NCI-H2081 (cell line): ENCODE data around the gene MOG.
"Not testable (repeated sequence)": the region's sequence is repeated elsewhere in the genome, so short reads cannot be mapped to it uniquely, and the experiment has no call there.

ENCODE experiments used
- DNase-seq, 2 experiments: peaks; one replicate each; lab custom pipeline; 2025; lab: John Stamatoyannopoulos, UW

The MOG gene

DNA sequence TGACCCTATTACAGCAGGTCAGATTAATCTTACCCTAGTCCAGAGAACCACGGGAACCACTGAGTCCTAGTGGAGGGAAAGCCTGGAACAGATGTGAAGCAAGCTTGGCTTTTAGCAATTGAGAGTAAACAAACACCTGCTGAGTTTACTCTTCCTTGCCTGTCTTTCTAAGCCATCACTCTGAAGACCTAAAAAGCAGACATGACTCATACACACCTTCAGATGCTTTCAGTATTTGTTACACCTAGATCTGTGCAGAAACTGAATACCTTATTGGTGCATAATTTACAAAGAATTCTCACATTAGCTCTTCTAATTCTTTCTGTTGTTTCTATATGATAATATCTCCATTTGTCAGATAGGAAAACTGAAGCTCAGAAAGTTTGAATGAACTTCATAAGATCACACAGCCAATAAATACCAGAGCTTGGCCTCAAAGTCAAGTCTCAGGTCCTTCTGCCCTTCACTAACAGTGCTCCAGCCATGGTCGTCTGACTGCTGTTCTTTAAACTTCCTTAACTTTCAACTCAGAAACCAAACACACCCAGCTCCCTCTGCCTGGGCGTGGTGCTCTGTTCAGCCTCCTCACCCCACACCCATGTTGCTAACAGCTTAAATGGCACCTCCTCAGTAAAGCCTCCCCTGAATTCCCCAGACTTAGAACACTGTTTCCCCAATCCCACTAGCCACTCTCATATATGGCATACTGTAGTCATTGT lies 15.3 kb upstream of the MOG start:
- DNase-seq = no peak

DNA sequence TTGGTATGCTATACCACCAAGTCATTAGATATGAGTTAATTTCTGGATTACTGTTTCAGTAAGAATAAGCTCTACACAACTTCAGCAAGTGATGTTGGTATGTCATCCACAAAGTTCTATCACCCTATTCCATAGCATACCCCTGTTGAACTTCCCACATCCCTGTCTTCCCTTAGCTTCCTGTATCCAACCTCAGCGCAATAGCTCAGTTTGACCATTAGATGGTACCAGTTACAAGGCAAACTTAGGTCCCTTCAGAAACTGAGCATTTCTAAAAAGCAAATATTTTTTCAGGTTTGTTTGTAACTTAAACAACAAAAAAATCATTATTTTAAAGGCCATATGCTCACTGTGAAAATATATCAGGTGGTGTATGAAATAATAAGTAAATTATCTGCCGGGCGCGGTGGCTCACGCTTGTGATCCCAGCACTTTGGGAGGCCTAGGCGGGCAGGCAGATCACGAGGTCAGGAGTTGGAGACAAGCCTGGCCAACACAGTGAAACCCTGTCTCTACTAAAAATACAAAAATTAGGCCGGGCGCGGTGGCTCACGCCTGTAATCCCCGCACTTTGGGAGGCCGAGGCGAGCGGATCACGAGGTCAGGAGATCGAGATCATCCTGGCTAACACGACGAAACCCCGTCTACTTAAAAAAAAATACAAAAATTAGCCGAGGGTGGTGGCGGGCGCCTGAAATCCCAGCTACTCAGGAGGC lies 8.8 kb upstream of the MOG start:
- DNase-seq = peak; percentile 12 to 54

DNA sequence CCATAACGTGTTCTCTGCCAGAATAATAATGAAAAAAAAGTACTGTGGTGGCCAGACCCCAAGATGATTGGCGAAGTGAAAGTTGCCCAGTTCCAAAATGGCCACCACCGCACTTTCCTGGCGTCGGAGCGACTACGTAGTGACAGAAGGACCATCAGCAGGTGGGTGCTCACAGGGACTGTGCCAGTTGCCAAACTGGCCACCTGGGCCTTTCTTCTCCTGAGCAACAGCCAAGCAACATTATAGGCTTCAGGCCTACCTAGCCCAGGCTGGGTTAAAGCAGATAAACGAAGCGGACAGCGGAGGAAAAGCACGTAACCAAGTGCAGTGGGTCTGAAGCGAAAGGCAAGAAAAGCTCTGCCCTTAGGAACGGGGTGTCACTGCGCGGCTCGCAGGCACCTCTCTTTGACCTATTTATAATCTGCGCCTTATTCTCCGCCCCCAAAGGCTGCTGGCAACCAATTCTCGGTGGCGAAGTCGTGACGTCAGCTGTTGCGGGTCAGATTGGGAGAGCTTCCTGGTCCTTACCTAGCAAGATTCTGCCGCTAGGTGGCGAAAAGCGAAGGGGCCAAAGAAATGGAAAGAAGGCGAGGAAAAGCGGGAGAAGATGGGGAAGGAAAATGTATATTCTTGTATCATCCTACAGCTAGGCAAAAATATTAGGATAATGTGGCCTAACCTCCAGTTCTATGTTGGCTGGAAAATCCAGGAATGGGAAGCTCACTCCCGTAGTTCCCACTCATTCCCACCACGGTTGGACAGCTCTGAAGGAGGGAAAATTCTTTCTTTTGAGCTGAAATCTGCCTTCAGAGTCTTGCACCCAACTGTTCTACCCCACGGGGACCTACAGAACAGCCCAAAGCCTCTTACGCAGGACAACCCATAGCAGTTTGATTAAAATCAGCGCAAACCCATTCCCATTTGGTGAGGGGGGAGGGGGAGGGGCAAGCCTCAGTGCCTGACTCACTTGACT lies 6.9 kb upstream of the MOG start:
- peak; percentile 97 for DNase-seq

DNA sequence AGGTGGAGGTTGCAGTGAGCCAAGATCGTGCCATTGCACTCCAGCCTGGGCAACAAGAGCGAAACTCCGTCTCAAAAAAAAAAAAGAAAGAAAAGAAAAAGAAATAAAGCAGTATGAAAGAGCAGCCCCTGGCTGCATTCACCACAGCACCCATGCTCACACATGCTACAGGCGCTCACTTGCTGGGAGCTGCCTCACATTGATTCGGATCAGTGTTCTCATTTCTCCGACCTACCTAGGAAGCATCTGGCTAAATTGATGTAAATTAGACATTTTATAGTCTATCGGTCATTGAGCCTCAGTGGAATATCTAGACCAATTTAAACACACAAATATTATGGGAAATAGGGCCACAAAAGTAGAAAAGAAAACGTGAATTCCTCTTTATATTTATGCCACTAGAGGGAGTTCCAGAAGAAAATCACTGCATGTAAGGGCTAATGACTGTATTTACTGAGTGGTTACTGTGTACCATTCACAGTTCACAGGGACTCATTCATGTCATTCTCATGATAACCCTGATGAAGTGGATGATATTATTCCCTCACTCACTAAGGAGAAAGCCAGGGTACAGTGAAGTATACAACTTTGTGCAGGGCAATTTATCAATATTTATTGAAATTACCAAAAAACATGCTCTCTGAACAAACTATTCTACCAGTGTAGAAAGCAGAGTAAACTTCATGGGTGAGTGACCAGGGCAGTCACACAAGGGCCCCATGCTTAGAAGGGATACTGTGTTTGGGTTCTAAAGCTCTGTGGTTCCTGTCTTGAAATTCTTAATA lies 5.3 kb upstream of the MOG start:
- peak in 1 of 2 experiments; percentile 5 for DNase-seq

DNA sequence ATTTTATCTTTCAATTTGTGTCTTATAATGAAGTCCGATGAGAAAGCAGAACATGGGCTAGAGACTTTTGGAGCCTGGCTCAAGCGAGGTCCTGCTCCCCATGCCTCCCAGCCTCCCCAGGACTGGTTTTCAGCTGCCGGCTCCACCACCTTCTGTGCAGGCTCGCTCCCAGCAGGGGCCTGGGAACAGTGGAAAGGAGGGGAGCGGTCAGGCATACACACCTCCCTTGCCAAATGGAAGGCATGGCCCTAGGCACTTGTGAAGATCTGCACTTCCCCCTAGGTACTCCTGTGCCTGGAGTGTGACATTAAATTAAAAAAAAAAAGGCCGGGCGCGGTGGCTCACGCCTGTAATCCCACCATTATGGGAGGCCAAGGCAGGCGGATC lies 4.7 kb upstream of the MOG start:
- no peak for DNase-seq

DNA sequence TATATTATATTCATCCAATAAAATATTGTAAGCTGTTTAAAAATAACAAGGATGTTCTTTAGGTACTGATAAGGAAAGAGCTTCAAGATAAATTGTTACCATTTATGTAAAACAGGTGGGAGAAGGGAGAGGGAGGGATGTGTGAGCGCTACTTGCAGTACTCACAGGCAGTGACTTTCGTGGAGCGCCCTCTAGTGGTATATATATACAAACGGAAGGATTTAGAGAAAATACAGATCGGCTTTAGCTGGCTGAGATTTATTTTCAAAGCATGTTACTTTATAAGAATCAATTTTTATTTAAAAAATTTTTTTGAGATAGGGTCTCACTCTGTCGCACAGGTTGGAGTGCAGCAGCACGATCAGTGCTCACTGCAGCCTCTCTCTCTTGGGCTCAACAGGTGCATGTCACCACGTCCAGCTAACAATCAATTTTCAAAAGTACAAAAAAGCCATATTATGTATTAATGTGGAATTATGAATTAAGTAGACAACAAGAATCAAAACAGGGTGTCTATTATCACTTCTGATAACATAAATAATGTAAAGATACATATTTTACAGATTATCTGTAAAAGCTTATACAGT lies 3.3 kb upstream of the MOG start:
- DNase-seq = peak; percentile 73

DNA sequence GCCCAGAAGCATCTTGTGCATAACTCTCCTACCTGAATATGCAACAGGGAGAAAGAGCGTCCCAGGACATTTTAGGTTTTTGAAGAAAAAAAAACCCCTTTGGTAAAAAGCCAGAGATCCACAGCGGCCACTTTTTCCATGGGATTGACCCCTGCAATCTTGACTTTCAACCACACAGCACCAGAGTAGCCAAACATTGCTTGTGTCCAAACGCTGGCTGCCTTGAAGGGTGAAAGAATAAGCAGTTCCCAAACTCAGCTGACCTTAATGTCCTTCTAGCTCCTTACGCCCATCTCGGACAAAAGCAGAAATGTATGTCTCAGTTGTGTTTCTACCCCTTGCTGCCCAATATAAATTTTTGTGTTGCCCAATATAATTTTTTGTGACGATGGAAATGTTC lies 1.2 kb upstream of the MOG start:
- no peak for DNase-seq

DNA sequence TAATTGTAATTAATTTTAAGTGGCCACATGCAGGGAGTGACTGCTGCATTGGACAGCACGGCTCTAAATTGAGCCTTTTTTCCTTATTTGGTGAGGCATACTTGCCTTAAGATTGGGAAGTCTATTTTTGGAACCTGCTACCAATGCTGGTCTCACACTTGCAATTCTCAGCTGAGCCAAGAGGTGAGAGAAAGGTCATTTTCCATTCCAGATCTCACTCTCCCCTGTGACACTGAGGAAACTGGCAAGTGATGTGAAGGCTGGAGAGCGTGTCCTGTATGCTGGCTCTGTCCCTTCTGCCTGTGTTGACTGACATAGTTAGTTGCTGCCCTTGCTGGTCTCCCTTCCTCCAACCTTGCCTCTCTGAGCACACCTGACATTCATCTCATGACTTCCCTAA lies 735 bp upstream of the MOG start:
- DNase-seq = no peak

DNA sequence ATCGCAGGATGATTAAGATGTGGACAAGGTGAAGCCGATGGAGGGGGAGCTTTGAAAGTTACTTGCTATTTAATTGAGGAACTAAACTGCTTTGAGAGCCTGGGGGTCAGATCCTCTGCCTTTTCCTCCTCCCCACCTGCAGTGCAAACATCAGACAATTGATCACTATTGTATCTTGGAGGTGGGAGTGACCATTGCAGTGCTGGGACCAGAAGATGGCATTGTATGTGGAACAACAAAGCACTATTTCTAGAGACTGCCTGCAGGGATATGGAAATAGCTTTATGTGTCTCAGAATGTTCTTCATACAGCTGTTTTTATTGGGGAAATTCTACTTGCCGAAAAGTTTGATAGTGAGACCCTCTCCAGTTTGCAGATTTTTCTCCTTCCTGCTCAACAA lies 4.2 kb downstream of the MOG start:
- DNase-seq = no peak

DNA sequence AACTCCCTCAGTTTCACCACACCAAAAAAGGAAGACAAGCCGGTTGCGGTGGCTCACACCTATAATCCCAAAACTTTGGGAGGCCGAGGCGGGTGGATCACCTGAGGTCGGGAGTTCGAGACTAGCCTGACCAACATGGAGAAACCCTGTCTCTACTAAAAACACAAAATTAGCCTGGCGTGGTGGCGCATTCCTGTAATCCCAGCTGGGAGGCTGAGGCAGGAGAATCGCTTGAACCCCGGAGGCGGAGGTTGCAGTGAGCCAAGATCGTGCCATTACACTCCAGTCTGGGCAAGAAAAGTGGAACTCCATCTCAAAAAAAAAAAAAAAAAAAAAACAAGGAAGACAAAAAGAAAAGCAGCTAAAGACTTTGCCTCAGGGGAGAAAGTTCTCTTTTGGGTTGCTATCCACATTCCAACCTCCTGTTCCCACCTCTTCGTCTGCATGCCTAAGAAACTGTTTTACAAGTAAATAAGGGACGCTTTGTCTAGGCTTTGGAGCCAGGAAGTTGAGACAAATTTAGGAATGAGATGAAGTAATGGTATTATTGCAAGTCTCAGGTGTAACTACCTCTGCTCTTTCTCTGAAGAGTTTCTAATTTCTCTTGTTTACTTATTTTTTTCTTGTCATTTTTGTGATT lies 4.7 kb downstream of the MOG start:
- not testable (repeated sequence) for DNase-seq

DNA sequence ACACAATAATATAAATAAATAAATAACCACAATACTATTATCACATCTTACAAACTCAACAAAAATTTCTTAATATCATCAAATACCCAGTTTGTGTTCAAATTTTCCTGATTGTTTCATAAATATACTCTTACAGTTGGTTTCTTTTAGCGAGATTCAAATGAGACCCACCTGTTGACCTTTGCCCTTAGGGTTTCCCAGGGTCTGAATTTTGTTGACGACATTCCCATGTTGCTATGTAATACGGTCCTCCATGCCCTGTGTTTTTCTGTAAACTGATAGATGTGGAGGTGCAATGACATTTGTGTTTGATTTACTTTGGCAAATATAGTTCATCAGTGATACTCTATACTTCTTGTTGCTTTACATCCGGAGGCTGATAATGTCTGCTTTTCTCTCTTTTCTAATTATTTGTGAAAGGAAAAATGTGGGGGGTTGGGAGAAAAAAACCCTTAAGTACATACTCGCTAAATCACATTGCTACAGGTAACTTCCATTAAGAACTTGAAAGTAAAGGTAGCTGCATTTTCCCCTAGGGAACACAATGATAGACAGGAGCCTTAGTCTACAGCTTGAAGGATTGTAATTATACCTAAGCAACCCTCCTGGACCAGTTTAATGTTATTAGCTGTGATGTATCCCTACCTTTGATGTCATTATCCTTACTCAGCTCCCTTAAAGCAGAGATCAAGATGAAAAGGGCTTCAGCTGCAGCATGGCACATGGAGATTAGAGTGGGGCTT lies 6.6 kb downstream of the MOG start:
- DNase-seq = no peak

DNA sequence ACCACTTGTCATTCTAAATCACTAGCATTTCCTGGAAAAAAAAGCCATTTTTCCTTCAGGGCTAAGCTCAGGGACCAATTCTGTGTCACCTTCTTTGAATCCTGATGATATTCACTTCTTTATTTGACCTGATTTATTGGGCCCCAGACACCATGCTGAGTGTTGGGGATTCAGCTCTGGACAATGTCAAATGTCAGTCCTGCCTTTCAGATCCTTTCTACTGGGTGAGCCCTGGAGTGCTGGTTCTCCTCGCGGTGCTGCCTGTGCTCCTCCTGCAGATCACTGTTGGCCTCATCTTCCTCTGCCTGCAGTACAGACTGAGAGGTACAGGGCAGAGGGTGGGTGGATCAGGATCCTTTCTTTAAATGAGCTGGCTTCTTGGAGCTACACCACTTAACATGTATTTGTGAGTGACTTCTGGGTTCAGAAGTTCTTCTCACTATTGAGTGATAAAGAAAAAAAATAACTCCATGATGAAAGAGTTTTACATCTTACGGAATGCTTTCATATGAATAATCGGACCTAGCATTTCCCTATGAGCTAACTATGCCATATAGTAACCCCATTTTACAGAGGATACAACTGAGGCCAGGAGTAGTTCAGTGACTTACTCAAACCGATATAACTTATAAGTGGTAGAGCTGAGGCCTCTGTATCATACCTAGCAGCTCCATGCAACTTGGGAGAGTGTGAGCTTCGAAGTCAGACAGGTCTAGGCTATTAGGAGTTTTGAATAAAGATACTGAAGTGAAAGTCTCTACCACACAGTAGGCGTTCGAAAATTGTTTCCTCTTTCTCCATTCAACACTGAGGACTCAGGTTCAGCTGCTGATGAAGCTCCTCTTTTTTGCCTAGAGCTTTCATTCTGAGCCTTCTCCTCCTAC lies 9.3 kb downstream of the MOG start:
- no peak for DNase-seq

DNA sequence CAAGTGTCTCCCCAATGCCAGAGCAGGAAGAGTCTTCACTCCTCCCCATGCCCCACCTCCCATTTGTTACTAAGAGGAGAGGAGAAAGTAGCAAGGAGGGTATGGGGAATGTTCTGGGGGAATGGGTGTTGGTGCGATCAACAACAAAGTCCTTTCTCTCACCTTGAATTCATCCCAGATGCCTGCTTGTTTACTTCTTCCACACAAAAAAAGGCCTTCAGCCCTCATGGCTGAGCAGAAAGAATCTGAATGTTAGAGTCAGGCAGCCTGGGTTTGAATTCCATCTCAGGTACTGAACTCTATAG lies 9.9 kb downstream of the MOG start:
- no peak for DNase-seq

DNA sequence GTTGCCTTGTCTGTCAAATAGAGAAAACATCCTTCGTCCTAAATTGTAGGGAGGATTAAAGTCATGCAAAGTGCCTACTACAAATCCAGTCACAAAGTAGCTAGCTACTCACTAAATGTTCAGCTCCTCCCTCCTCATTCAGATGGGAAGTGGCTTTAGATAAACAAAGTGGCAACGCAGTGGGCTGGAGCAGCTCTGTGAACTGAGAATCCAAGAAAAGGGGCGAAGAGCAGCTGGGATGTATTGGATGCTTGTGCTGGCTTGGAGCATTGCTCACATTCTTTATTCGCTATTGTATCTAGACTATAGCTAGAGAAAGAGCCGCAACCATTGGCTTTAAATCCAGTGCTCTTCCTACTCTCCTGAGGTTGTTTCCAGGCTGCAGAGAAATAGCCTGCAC lies 10.3 kb downstream of the MOG start:
- DNase-seq = no peak

DNA sequence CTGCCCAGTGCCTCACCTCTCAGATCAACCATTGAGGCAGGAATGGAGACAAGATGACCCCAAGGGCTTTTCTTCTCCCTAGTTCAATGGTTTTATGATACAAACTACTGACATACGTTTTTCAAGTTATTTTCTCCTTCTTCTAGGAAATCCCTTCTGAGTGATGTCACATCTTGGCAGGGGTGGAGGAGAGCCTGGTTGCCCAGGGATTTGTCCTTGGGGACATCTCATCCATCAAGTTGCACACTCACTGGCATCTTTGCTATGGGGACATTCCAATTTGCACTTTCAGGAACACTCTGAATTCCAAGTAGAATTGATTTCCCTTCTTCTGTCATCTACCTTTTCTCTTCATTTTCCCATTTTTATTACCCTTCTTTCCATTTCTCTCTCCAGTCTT lies 14.1 kb downstream of the MOG start:
- no peak for DNase-seq

DNA sequence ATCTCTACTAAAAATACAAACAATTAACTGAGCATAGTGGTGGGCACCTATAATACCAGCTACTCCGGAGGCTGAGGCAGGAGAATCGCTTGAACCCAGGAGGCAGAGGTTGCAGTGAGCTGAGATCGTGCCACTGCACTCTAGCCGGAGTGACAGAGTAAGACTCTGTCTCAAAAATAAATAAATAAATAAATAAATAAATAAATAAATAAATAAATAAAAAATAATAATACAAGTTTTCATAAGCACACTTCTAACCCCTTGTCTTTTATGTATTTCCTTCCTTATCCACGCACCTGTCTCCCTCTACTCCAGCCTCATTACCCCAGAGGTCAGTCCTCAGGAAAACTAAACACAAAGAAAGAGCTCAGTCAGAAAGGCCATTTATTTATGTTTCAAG lies 15.2 kb downstream of the MOG start:
- DNase-seq = not testable (repeated sequence)

DNA sequence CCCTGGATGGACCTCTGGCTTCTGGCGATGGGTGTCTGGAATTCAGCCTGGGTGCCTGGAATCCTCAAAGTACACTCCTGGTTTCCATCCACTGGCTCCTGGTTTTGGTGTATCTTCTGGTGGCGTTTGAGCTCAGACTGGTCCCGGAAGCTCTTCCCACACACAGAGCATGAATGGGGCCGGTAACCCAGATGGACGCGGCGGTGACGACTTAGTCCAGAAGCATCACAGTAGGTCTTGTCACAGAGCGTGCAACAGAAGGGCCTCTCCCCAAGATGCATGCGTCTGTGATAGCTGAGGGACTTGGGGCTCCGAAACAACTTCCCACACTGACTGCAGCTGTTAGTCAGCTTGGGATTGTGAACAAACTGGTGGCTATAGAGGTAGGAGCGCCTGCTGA lies 16.3 kb downstream of the MOG start:
- DNase-seq = no peak

DNA sequence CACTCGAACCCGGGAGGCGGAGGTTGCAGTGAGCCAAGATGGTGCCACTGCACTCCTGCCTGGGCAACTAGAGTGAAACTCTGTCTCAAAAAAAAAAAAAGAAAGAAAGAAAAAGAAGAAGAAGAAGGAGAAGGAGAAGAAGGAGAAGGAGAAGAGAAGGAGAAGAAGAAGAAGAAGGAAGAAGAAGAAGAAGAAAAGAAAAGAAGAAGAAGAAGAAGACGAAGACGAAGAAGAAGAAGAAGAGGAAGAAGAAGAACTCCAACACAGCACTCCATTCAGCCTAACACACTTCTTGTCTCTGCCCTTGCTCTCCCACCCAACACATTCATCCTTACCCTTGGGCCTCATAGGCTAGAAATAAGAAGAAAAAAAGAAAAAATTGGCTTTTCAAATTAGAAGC lies 17.1 kb downstream of the MOG start:
- no peak for DNase-seq

DNA sequence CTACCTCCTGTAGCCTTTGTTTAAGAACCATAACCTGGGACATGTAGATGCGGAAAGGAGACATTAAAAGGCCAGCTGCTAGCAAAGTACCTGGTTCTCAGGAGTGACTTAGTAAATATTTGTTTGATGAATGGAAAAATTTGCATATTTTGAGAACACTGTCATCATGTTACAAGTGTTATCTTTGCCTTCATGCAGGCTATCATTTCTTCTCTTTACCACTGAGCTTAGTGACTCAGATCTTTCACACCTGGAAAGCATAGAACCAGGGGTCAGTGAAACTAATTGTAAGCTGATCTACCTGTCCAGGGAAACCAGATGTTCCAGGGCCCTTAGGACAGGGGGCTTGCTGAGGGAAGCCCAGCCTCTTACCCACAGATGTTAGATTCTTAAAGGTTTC lies 18.7 kb downstream of the MOG start:
- DNase-seq = no peak
